SJSA1 (cell line): ENCODE results near the gene CLDN25. TPM values are rescaled to one million over a fixed set of nuclear protein-coding genes. Genes with fewer than 3 reads are reported as not detected.

Experiments
- DNase-seq, 2 experiments: peaks; one replicate each; pipeline ENCODE4 v3.0.0-alpha.2; 2015 to 2020; ENCODE audit warnings: low spot score in 2 of 2, low read depth in 1 of 2
- H3K27ac ChIP-seq: fragments of 250-450 bp; sonication (Bioruptor Pico); 2 replicates; pipeline ENCODE4 v1.5.1; 2020; ENCODE audit warnings: mild to moderate bottlenecking, moderate library complexity
- H3K27me3 ChIP-seq: fragments of 250-450 bp; sonication (Bioruptor Pico); replicated peaks from 2 replicates; pipeline ENCODE4 v1.5.1; 2020; ENCODE audit warnings: mild to moderate bottlenecking, moderate library complexity
- H3K36me3 ChIP-seq: fragments of 250-450 bp; sonication (Bioruptor Pico); 2 replicates; pipeline ENCODE4 v1.5.1; 2020; ENCODE audit warnings: mild to moderate bottlenecking
- H3K4me1 ChIP-seq: fragments of 250-450 bp; sonication (Bioruptor Pico); replicated peaks from 2 replicates; pipeline ENCODE4 v1.6.1; 2021; ENCODE audit warnings: mild to moderate bottlenecking
- H3K4me3 ChIP-seq: fragments of 250-450 bp; sonication (Bioruptor Pico); 2 replicates; pipeline ENCODE4 v1.5.1; 2020; ENCODE audit warnings: mild to moderate bottlenecking
- H3K9me3 ChIP-seq: fragments of 250-450 bp; sonication (Bioruptor Pico); replicated peaks from 2 replicates; pipeline ENCODE4 v1.5.1; 2020; ENCODE audit warnings: mild to moderate bottlenecking
- total RNA-seq: library from RNA; depleted of rRNA; stranded (reverse); fragments of >200 nt; shearing (Covaris generic); gene quantifications from 2 replicates; pipeline ENCODE4 v1.2.3, GENCODE V29; 2014; rRNA removed

CLDN25 gene
- total RNA-seq, 1 experiment from 2014 or later = not detected

- Histone ChIP-seq H3K27ac (no peak overlapping the region), H3K27me3 (no peaks in the 10 kb centered on the region), H3K36me3 (no peaks in the 10 kb centered on the region), H3K4me3 (no peak overlapping the region), H3K4me1 (no peaks in the 10 kb centered on the region), H3K9me3 (no peaks in the 10 kb centered on the region)
- no peak for DNase-seq
Observed at GRCh38 chr11:113829751-113830150, 50.2 kb downstream of the CLDN25 start.

Other genes with a start within 250 kb of the CLDN25 start
- gene TMPRSS5, start 73.5 kb upstream of the CLDN25 start, total RNA-seq = 0.11 TPM in 1 of 2 replicates, not detected in the other
- 16.8 and 22.4 TPM in 2 replicates for gene ZW10, start 6.1 kb upstream of the CLDN25 start, total RNA-seq
- 10.7 and 16.9 TPM in 2 replicates for gene USP28, start 95.8 kb downstream of the CLDN25 start, total RNA-seq
- not detected in 2 replicates for gene HTR3B, start 125.0 kb downstream of the CLDN25 start, total RNA-seq
- not detected in 2 replicates for gene HTR3A, start 195.3 kb downstream of the CLDN25 start, total RNA-seq